Mammary epithelial cell (primary cell): ENCODE measurements around the gene SCNN1A.

ENCODE experiments used
- CTCF ChIP-seq, 2 donors: IDR thresholded peaks in 1 of 2; conservative IDR thresholded peaks in 1 of 2; 2 replicates each; pipeline ENCODE4 v1.5.1; 2011 to 2012; ENCODE audit warnings: inconsistent platforms in 2 of 2, low read length in 2 of 2, mild to moderate bottlenecking in 2 of 2, control low read depth in 1 of 2, low read depth in 1 of 2; ENCODE audit not compliant: insufficient read depth in 1 of 2; ENCODE audit errors: extremely low read depth in 1 of 2
- EZH2 ChIP-seq: IDR thresholded peaks from 2 replicates; pipeline ENCODE4 v1.6.1; 2012; ENCODE audit warnings: low read length, inconsistent platforms, borderline replicate concordance

DNA sequence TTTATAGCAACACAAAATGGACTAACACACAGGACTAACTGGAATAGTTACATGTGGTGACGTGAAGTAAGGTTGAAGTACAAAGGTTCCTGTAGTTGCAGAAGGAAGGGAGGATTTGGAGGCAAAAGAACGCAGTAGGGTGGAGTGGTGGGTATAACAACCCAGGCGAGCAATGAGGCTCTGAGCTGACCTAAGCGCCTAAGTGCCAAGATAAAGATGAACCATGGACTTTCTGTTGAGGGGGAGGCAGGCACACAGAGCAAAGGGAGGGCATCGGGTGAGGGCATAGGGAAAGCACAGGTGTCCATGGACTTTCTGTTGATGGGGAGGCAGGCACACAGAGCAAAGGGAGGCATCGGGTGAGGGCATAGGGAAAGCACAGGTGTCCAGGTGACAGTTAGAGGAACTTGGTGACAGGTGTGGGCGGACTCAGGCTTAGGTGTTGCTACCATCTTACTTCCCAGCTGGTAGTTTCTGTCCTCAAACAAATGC lies 15.2 kb downstream of the SCNN1A start:
- no peak for TF ChIP-seq CTCF (conservative IDR thresholded peaks at IDR 0.05 in 1 of 2, IDR thresholded peaks at IDR 0.05 in 1 of 2; ENCODE audit: extremely low read depth in 1 of 2, insufficient read depth in 1 of 2, low read depth in 1 of 2, low read length in 2 of 2)
- TF ChIP-seq EZH2: no peak
